CD14-positive monocyte (primary cell): ENCODE results near the gene YWHAB. TPM values are rescaled to one million over a fixed set of nuclear protein-coding genes. Genes with fewer than 3 reads are reported as not detected.
A peak's percentile ranks its signal among the peaks of the same experiment; 100 is the strongest.

Experiments used
- DNase-seq, 3 donors: peaks; one replicate each; pipeline ENCODE4 v3.0.0-alpha.2; 2011 to 2022
- H2AFZ ChIP-seq: 2 replicates; pipeline ENCODE4 v1.6.0; 2012; ENCODE audit warnings: mild to moderate bottlenecking, low read depth, low read length, inconsistent platforms; ENCODE audit not compliant: insufficient read depth, poor library complexity, severe bottlenecking
- H3K27ac ChIP-seq, 2 donors: 1 replicate in 1 of 2; 2 replicates in 1 of 2; pipeline ENCODE4 v1.5.1; 2012 to 2013; ENCODE audit warnings: low read length in 2 of 2, control low read depth in 1 of 2, inconsistent platforms in 1 of 2, low read depth in 1 of 2, mild to moderate bottlenecking in 1 of 2
- H3K27me3 ChIP-seq, 2 donors: one replicate each; pipeline versions ENCODE4 v1.6.0 to v1.6.1; 2011 to 2013; ENCODE audit warnings: low read length in 2 of 2; ENCODE audit not compliant: control insufficient read depth in 2 of 2, insufficient read depth in 2 of 2
- H3K36me3 ChIP-seq, 2 donors: replicated peaks in 1 of 2; 1 replicate in 1 of 2; 2 replicates in 1 of 2; pipeline versions ENCODE4 v1.5.1 to v1.6.1; 2012 to 2013; ENCODE audit warnings: low read length in 2 of 2, control low read depth in 1 of 2, inconsistent platforms in 1 of 2, mild to moderate bottlenecking in 1 of 2; ENCODE audit not compliant: insufficient read depth in 2 of 2, control insufficient read depth in 1 of 2
- H3K4me1 ChIP-seq, 2 donors: 1 replicate in 1 of 2; 2 replicates in 1 of 2; pipeline versions ENCODE4 v1.5.1 to v1.6.1; 2012 to 2013; ENCODE audit warnings: low read length in 2 of 2, control low read depth in 1 of 2, inconsistent platforms in 1 of 2, mild to moderate bottlenecking in 1 of 2, moderate library complexity in 1 of 2; ENCODE audit not compliant: insufficient read depth in 2 of 2, control insufficient read depth in 1 of 2
- H3K4me2 ChIP-seq: replicated peaks from 2 replicates; pipeline ENCODE3; 2012; ENCODE audit warnings: low read length, moderate library complexity, mild to moderate bottlenecking; ENCODE audit not compliant: poor library complexity, severe bottlenecking; ENCODE audit errors: extremely low read depth
- H3K4me3 ChIP-seq, 3 experiments: fragments of 200-600 bp in 1 of 3; sonication (generic) in 1 of 3; replicated peaks in 1 of 3; 1 replicate in 2 of 3; 2 replicates in 1 of 3; pipeline ENCODE4 v1.5.1; 2011 to 2013; ENCODE audit warnings: low read length in 3 of 3, mild to moderate bottlenecking in 3 of 3, control low read depth in 2 of 3, low read depth in 2 of 3, inconsistent platforms in 1 of 3, moderate library complexity in 1 of 3
- H3K79me2 ChIP-seq: 2 replicates; pipeline ENCODE4 v1.6.0; 2012; ENCODE audit warnings: mild to moderate bottlenecking, control low read depth, inconsistent platforms, low read length, moderate library complexity; ENCODE audit not compliant: insufficient read depth
- H3K9ac ChIP-seq: 2 replicates; pipeline ENCODE4 v1.6.0; 2017; ENCODE audit warnings: low read length, mild to moderate bottlenecking; ENCODE audit not compliant: insufficient read depth, poor library complexity, severe bottlenecking
- H3K9me3 ChIP-seq, 2 donors: replicated peaks in 1 of 2; 1 replicate in 1 of 2; 2 replicates in 1 of 2; pipeline versions ENCODE4 v1.5.1 to v1.6.1; 2012 to 2013; ENCODE audit warnings: low read length in 2 of 2, control low read depth in 1 of 2; ENCODE audit not compliant: control insufficient read depth in 1 of 2, insufficient read depth in 1 of 2
- H4K20me1 ChIP-seq: 2 replicates; pipeline ENCODE4 v1.6.0; 2012; ENCODE audit warnings: mild to moderate bottlenecking, low read length, control low read depth, moderate library complexity; ENCODE audit not compliant: insufficient read depth
- H3K27ac Mint-ChIP-seq, 7 donors: one replicate each; pipeline ENCODE4 v1.8.0; 2020; ENCODE audit warnings: mild to moderate bottlenecking in 7 of 7, mixed read lengths in 7 of 7, moderate library complexity in 6 of 7, inconsistent platforms in 2 of 7
- H3K27me3 Mint-ChIP-seq, 3 donors: one replicate each; pipeline ENCODE4 v1.8.0; 2021 to 2022; ENCODE audit warnings: low read depth in 3 of 3, mild to moderate bottlenecking in 3 of 3, mixed read lengths in 3 of 3, moderate library complexity in 3 of 3, inconsistent platforms in 1 of 3
- H3K36me3 Mint-ChIP-seq, 2 donors: one replicate each; pipeline ENCODE4 v1.8.0; 2020; ENCODE audit warnings: mixed read lengths in 2 of 2, inconsistent platforms in 1 of 2, mild to moderate bottlenecking in 1 of 2
- H3K4me1 Mint-ChIP-seq: one replicate; pipeline ENCODE4 v1.8.0; 2020; ENCODE audit warnings: mild to moderate bottlenecking, mixed read lengths
- H3K4me3 Mint-ChIP-seq, 2 donors: one replicate each; pipeline ENCODE4 v1.8.0; 2020; ENCODE audit warnings: mild to moderate bottlenecking in 2 of 2, mixed read lengths in 2 of 2, moderate library complexity in 1 of 2
- H3K9me3 Mint-ChIP-seq, 7 donors: one replicate each; pipeline ENCODE4 v1.8.0; 2020 to 2022; ENCODE audit warnings: mixed read lengths in 7 of 7, mild to moderate bottlenecking in 6 of 7, moderate library complexity in 6 of 7, inconsistent platforms in 2 of 7
- CTCF ChIP-seq: fragments of 200-600 bp; IDR thresholded peaks from one replicate; pipeline ENCODE4 v1.8.0; 2022; ENCODE audit warnings: antibody characterized with exemption, mild to moderate bottlenecking
- WGBS: methylation state at CpG from one replicate; pipeline ENCODE4 v1.1.5; 2013; ENCODE audit warnings: missing lambda C conversion rate; ENCODE audit not compliant: insufficient coverage; 5-methylcytosine and 5-hydroxymethylcytosine counted together
- intact Hi-C, 2 donors: fragments of 100-400 bp; cut with micrococcal nuclease; formaldehyde crosslinking; loops; one replicate each; pipeline versions ENCODE4 v1.15.0 to v1.15.1; 2023
- polyA plus RNA-seq, 3 donors: library from polyadenylated mRNA; depleted of rRNA in 1 of 3; unstranded in 2 of 3; stranded (reverse) in 1 of 3; fragments of 300-500 nt in 2 of 3; fragments of >200 nt in 1 of 3; fragmentation: Illumina TruSeq in 2 of 3; gene quantifications; 1 replicate in 2 of 3; 2 replicates in 1 of 3; pipeline ENCODE4 v1.2.3, GENCODE V29; 2012 to 2021

The YWHAB gene
- polyA plus RNA-seq, 3 donors, result 126 to 654 (median 504) TPM

DNA sequence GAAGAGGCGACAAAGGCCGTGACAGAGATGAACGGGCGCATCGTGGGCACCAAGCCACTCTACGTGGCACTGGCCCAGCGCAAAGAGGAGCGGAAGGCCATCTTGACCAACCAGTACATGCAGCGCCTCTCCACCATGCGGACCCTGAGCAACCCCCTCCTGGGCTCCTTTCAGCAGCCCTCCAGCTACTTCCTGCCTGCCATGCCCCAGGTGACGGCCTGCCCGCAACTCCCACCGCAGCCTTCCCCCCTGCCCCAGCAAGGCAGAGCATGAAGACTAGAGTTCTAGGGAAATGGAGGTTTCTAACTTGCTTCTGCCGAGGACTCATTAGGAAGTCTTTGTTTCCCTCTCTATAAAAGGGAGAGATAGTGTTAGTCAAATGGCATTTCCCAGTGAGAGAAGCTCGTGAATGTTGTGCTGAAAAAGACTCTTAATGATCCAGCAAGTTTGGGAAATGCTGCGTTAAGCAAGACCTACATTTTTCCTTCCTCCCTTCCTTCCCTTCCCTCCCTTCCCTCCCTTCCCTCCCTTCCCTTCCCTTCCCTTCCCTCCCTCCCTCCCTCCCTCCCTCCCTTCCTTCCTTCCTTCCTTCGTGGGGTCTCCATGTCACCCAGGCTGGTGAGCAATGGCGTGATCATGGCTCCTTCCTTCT, 45.1 kb downstream of the YWHAB start:
- intact Hi-C loops, result no loop called here
- Mint-ChIP-seq H3K9me3 (no peaks in the 10 kb centered on the region), H3K27ac (peak overlapping the region in 3 of 7 donors; percentile 24 to 58 (median 57)), H3K36me3 (peaks cover 38 to 43% of the 10 kb centered on the region in 2 donors), H3K27me3 (peaks cover 0 to 4% (median 0%) of the 10 kb centered on the region in 3 donors), H3K4me3 (no peak overlapping the region), H3K4me1 (no peaks in the 10 kb centered on the region)
- Histone ChIP-seq H4K20me1 (no peaks in the 10 kb centered on the region), H3K27me3 (no peaks in the 10 kb centered on the region), H3K4me2 (no peak overlapping the region), H3K9me3 (no peaks in the 10 kb centered on the region), H3K4me3 (no peak overlapping the region), H2AFZ (no peak overlapping the region), H3K27ac (no peak overlapping the region), H3K4me1 (no peaks in the 10 kb centered on the region), H3K79me2 (no peaks in the 10 kb centered on the region), H3K9ac (no peak overlapping the region), H3K36me3 (peaks cover 22 to 31% of the 10 kb centered on the region in 2 donors)
- WGBS, result 100% methylated on average over 10 of the region's 18 CpGs
- no peak for DNase-seq
- TF ChIP-seq CTCF, result no peak

- Mint-ChIP-seq H3K27ac (peak overlapping the region in 1 of 7 donors; percentile 8), H3K27me3 (peaks cover 0 to 4% (median 0%) of the 10 kb centered on the region in 3 donors), H3K4me3 (no peak overlapping the region), H3K9me3 (no peaks in the 10 kb centered on the region), H3K36me3 (peaks cover 47 to 56% of the 10 kb centered on the region in 2 donors), H3K4me1 (no peaks in the 10 kb centered on the region)
- no peaks in the 10 kb centered on the region for H3K4me1 ChIP-seq
- H3K27ac ChIP-seq, result no peak overlapping the region
- peaks cover 29 to 43% of the 10 kb centered on the region in 2 donors for H3K36me3 ChIP-seq
- no peaks in the 10 kb centered on the region for H3K79me2 ChIP-seq
- no peak for DNase-seq
- no peak overlapping the region for H3K4me3 ChIP-seq
- H3K27me3 ChIP-seq, result no peaks in the 10 kb centered on the region
- no peaks in the 10 kb centered on the region for H4K20me1 ChIP-seq
- whole genome bisulfite sequencing, result 100% methylated on average over 1 of the region's 3 CpGs
- no peak for TF ChIP-seq CTCF
- no peak overlapping the region for H3K9ac ChIP-seq
- H2AFZ ChIP-seq, result no peak overlapping the region
- intact Hi-C loops, result no loop called here
- H3K9me3 ChIP-seq, result no peaks in the 10 kb centered on the region
- no peak overlapping the region for H3K4me2 ChIP-seq
Measured at GRCh38 chr20:44931911-44932310, 46.4 kb downstream of the YWHAB start.
